DND-41 (cell line): ENCODE measurements around the gene GTSE1.

ENCODE experiments used
- ATAC-seq: fragments of 200-7000 bp; cut with Tn5 transposase; 3 replicates; pipeline ENCODE4 v1.9.1; 2021; ENCODE audit warnings: low read depth; ENCODE audit not compliant: insufficient read depth
- DNase-seq: peaks from one replicate; pipeline ENCODE4 v3.0.0-alpha.2; 2020
- H2AFZ ChIP-seq: 2 replicates; pipeline ENCODE4 v1.6.0; 2012; ENCODE audit warnings: low read depth, low read length
- H3K27ac ChIP-seq: 2 replicates; pipeline ENCODE4 v1.5.1; 2012; ENCODE audit warnings: low read length, inconsistent platforms
- H3K27me3 ChIP-seq: fragments of 200-600 bp; sonication (generic); 2 replicates; pipeline ENCODE4 v1.6.0; 2012; ENCODE audit warnings: low read length, mild to moderate bottlenecking, inconsistent platforms; ENCODE audit not compliant: insufficient read depth, poor library complexity
- H3K36me3 ChIP-seq: 2 replicates; pipeline ENCODE4 v1.5.1; 2012; ENCODE audit warnings: low read length, inconsistent platforms; ENCODE audit not compliant: insufficient read depth
- H3K4me1 ChIP-seq: 2 replicates; pipeline ENCODE4 v1.5.1; 2012; ENCODE audit warnings: mild to moderate bottlenecking, low read length; ENCODE audit not compliant: insufficient read depth
- H3K4me2 ChIP-seq: 2 replicates; pipeline ENCODE4 v1.6.0; 2012; ENCODE audit warnings: mild to moderate bottlenecking, moderate library complexity, low read length, inconsistent platforms; ENCODE audit not compliant: insufficient read depth
- H3K4me3 ChIP-seq, 2 experiments: fragments of 200-600 bp in 1 of 2; shearing (Covaris generic) in 1 of 2; 2 replicates each; pipeline ENCODE4 v1.5.1; 2012 to 2016; ENCODE audit warnings: inconsistent platforms in 2 of 2, low read length in 2 of 2, mild to moderate bottlenecking in 2 of 2, low read depth in 1 of 2, moderate library complexity in 1 of 2
- H3K79me2 ChIP-seq: 2 replicates; pipeline ENCODE4 v1.6.0; 2012; ENCODE audit warnings: low read length, inconsistent platforms; ENCODE audit not compliant: insufficient read depth
- H3K9ac ChIP-seq: 2 replicates; pipeline ENCODE4 v1.6.0; 2012; ENCODE audit warnings: low read depth, mild to moderate bottlenecking, inconsistent platforms, low read length, moderate library complexity
- H3K9me3 ChIP-seq: 2 replicates; pipeline ENCODE4 v1.5.1; 2012; ENCODE audit warnings: low read length, moderate library complexity, mild to moderate bottlenecking, inconsistent platforms; ENCODE audit not compliant: insufficient read depth, severe bottlenecking
- H4K20me1 ChIP-seq: 2 replicates; pipeline ENCODE4 v1.6.0; 2012; ENCODE audit warnings: low read length; ENCODE audit not compliant: insufficient read depth
- CTCF ChIP-seq: IDR thresholded peaks from 2 replicates; pipeline ENCODE4 v1.5.1; 2012; ENCODE audit warnings: borderline replicate concordance, low read length, moderate library complexity, mild to moderate bottlenecking; ENCODE audit not compliant: poor library complexity, severe bottlenecking; ENCODE audit errors: extremely low read depth
- EZH2 ChIP-seq: IDR thresholded peaks from 3 replicates; pipeline ENCODE4 v1.6.1; 2012; ENCODE audit warnings: borderline replicate concordance, low read depth, mild to moderate bottlenecking, moderate library complexity, low read length, inconsistent platforms; ENCODE audit not compliant: severe bottlenecking

GTSE1 gene

GRCh38 chr22:46272762-46273431 is 23.8 kb upstream of the GTSE1 start:
- ATAC-seq (no peak), DNase-seq (no peak)
- Histone ChIP-seq H3K79me2 (peaks cover 5% of the 10 kb centered on the region; the same call in 1 of the 2 replicates), H3K4me1 (peaks cover 21% of the 10 kb centered on the region), H2AFZ (no peak overlapping the region), H4K20me1 (no peaks in the 10 kb centered on the region), H3K27ac (no peak overlapping the region), H3K4me3 (no peak overlapping the region), H3K9me3 (no peaks in the 10 kb centered on the region), H3K27me3 (no peaks in the 10 kb centered on the region), H3K9ac (no peak overlapping the region), H3K36me3 (peaks cover 51% of the 10 kb centered on the region), H3K4me2 (no peak overlapping the region)
- no peak for TF ChIP-seq CTCF
- TF ChIP-seq EZH2 = no peak

DNA sequence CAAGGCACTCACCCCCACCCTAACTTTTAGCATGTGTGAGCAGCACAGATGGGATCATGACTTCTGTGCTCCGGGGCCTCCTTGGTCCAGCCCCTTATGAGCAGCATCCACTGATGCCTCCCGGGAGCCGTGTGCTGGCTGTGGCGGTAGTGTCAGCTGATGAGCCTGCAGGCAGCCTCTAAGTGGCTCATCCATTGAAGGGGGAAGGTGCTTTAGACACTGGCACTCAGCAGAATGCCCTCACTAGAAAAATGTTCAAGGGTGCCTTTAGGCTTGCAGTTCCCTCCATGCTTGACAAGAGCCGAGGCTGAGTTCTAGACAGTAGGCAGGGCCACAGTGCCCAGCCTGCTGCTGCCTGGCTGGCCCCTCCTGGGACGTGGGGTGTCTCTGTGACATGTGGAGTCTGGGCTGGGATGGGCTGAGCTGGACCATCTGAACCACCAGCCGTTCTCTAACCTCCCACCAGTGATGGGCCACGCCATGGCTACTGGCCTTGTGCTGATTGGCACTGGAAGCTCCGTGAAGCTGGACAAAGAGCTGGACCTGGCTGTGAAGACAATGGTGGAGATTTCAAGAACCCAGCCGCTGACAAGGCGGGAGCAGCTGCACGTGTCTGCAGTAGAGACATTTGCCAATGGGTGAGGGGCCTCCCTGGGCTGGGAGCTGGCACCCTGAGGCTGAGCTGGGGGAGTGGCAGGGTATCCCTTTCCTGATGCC is 23.1 kb upstream of the GTSE1 start:
- Histone ChIP-seq H3K9ac (no peak overlapping the region), H4K20me1 (no peaks in the 10 kb centered on the region), H3K4me3 (no peak overlapping the region), H3K27ac (no peak overlapping the region), H2AFZ (no peak overlapping the region), H3K79me2 (no peaks in the 10 kb centered on the region; the same call in 1 of the 2 replicates), H3K4me2 (no peak overlapping the region), H3K4me1 (peaks cover 15% of the 10 kb centered on the region), H3K36me3 (peaks cover 58% of the 10 kb centered on the region), H3K27me3 (no peaks in the 10 kb centered on the region), H3K9me3 (no peaks in the 10 kb centered on the region)
- no peak for ATAC-seq
- TF ChIP-seq CTCF (no peak), EZH2 (no peak)
- DNase-seq = no peak

DNA sequence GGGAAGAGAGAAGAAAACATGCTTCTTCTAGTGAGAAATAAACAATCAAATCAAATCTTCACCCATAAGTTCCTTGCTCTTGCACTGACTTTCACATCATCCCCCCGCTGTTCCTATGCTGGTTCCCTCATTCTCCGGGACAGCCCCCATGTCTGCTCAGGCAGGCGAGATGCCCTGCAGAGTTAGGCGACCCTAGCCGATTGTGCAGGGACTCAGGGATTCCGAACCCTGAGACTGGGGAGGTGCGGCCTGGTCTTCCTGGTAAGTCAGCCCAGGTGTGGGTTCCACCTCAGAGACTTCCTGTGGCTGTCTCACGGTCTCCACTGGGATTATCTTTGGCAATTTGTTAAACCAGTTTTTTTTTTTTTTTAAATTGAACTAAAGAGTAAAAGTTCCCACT is 22.3 kb upstream of the GTSE1 start:
- Histone ChIP-seq H3K4me3 (no peak overlapping the region), H3K27me3 (no peaks in the 10 kb centered on the region), H3K27ac (no peak overlapping the region), H3K36me3 (peaks cover 63% of the 10 kb centered on the region), H3K79me2 (no peaks in the 10 kb centered on the region; the same call in 1 of the 2 replicates), H4K20me1 (no peaks in the 10 kb centered on the region), H2AFZ (no peak overlapping the region), H3K9ac (no peak overlapping the region), H3K4me2 (no peak overlapping the region), H3K9me3 (no peaks in the 10 kb centered on the region), H3K4me1 (peaks cover 8% of the 10 kb centered on the region)
- no peak for DNase-seq
- ATAC-seq = no peak
- TF ChIP-seq CTCF = no peak
- no peak for TF ChIP-seq EZH2
